Measurements from ENCODE around the gene FSIP1. TPM values are rescaled to one million over a fixed set of nuclear protein-coding genes. Genes with fewer than 3 reads are reported as not detected.

Gene FSIP1
- polyA plus RNA-seq, 5 donors, result 0.59 to 0.93 (median 0.82) TPM

DNA sequence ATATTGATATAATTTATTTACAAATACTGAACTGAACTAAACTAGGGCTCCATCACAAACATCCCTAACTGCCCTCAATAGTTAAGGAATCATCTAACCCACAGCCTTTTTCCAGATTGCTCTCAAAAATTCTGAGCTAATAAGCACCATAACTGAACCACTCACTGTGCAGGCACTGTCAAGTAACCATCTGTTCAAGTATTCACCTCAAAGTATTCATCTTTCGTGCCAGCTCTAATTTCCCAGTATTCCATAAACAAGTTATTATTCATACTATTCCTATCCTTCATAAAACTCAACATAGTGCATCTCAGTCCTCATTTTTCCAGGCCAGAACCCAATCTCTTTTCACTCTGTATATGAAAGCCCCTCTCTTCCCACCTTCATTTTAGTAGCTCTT, 160.7 kb downstream of the FSIP1 start:
- DNase-seq, result no peak

DNA sequence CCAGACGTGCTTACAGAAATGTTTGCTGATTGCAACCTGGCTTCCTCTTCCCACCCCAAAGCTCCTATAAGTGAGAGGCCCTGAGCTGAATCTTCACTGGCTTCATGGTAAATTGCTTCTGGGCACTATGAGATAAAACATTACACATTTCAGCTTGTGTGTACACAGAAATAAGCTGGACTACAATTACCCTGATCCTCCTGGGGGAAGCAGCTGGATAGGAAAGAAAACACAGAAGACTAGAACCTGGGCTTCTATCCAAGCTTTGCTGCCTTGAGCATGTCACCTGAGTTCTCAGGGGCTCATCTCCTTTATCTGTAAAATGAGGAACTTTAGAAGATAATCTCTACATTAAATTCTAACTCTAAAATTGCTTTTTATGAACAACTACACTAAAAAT, 161.4 kb downstream of the FSIP1 start:
- DNase-seq, result no peak

DNA sequence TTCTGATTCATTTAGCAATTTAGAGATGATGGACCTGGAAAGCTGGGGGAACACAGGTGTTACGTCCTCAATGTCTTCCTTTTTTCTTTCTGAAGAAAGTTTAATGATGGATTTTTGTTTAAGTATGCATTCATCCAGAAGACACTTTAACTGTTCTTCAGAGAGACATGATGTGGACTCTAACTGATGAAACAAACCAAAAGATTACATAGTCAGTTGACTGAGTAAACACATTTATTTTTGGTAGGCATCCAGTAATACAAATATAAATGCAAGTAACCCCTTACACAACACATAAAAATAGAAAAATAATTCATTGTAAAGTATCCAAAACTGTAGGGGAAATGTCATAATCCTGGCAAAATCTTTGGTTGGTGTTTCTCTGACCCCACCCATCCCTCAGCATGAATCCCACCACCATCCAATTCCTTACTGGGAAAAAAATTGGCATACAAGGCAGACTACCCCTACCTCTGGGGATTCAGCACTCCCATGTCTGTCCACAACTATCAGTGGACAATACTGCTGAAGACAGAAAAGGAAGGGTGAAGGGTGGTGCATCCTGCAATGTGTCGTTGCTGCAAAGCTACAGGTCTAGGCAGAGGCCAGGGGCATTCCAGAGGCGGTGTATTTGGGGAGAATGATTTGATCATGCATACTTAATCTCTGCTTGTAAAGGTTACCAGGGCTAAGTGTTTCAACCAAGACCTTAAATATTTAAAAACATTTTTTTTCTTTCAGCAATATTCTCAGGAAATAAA, 164.4 kb downstream of the FSIP1 start:
- DNase-seq, result no peak

DNA sequence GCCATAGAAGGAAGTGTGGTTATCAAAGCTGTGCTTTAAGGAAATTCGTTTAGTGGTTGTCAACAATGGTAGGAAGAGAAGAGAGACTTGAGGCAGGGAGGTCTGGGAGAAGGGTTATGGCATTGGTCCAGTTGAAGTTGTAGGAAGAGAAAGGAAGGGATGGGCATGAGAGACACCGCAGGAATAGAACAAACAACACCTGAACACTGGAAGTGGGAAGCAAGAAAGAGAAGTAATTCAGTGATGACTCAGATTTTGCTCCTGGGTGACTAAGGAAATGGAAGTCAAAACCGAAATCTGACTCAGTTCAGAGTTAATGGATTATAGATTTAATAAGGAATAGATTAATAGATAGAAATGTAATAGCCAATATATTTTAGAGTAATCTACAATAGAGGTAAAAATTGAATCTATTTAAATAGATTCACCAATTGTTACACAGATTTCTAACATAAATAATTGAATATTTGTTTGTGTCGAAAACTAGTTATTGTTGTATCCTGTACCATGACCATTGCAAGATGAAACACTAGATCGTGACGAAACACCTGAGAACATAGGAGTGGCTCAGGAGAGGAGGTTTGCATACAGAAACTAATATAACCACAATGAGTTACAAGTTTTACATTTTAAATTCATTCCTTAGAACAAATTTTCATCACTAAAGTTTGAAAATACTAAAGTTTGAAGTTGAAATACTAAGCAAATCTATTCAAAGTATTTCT, 165.7 kb downstream of the FSIP1 start:
- no peak for DNase-seq

DNA sequence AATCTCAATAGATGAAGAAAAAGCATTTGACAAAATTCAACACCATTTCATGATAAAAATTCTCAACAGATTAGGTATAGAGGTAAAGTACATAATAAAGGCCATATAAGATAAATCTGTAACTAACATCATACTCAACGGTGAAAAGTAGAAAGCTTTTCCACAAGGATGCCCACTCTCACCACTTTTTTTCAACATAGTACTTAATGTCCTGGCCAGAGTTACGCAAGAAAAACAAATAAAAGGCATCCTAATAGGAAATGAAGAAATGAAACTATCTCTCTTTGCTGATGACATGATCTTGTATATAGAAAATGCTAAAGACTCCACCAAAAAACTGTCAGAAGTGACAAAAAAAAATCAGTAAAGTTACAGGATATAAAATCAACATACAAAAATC, 168.8 kb downstream of the FSIP1 start:
- DNase-seq, result no peak

DNA sequence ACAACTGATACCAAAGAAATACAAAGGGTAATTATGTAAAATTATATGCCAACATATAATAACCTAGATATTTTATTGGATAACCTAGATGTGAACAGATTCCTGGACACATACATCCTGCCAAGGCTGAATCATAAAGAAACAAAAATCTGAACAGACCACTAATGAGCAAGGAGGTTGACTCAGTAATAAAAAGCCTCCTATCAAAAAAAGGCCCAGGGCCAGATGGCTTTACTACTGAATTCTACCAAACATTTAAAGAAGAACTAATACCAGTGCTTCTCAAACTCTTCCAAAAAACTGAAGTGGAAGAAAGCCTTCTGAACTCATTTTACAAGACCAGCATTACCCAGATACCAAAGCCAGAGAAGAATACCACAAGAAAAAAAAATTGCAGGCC, 169.4 kb downstream of the FSIP1 start:
- DNase-seq, result no peak

DNA sequence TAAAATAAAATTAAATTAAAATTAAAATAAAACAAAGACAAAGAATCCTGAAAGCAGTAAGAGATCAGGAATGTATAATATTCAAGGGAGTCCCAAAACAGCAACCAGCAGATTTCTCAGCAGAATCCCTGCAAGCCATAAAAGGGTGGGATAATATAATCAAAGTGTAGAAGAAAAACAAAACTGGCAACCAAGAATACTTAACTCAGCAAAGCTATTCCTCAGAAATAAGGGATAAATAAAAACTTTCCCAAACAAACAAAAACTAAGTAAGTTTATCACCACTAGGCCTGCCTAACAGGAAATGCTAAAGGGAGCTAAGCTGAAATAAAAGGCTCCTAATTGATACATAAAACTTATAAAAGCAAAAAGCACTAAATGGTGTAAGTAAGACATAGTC, 172.0 kb downstream of the FSIP1 start:
- no peak for DNase-seq

DNA sequence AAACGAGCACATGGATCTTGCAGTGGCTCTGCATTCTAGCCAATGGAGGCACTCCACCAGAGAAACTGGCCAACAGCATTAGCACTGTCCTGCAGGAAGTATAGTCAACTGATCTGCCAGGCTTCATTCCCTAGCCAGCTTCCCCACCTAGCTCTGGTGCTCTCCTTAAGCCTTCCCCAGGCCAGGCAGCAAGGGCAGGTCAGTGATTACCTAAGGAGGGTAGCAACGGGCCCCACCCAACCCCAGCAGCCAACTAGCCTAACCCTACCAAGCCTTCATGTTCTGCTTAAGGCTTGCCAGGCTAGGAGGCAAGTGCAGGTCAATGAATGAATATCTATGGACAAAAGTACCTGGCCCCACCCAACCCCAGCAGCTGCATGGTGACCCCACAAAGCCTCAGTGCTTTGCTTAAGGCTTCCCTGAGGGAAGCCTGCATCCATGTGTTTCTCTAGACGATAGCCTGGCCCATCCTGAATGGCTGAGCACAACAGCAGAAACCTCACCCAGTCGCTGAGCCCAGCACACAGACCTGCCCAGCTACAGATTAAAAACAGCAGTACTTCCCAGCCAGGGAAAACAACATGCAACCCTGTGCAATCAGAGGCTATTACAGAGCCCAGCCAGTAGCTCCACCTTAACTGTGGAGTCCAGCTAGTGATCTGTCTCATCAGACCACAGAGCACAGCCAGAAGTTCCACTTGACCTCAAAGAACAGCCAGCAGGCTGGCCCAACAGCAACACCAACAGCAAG, 173.3 kb downstream of the FSIP1 start:
- DNase-seq, result no peak

DNA sequence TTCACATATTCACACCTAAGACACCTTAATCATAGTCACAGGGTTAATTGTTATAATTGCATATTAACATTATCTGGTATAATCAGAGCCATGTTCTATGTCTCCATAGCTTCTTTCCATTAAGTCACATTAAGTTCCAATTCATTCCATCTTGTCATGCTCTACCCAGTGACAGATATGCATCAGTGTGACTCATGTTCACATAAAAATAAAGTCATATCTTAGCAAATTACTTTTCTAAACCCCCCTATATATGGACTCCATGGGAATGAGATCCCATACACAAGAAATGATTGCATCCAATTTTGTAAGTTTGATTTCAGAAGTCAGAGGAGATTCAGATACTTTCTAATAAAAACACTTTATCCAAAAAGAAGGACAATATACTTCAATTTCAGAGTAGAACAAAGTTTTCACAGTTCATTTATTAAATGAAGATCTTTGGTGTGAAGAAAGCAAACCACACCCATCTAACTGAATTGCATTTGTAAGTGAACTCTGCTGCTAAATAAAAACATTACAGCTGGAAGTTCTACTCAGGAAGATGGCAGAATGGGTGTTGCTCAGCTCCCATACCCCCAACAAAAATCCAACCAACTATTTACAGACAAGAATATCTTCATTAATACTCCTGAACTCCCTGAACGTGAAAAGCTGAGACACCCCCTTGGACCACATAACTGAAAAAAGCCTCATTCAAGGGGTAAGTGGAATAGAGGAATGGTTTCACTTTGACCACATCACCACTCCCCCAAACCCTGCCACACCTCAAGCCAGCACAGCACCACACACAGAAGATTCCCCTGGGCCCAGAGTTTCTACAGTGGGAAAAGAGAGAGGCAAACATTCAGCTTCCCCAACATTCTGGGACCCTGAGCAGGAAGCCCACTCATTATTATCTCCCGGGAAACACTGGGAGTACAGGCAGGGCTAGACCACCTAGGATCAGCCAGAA, 174.2 kb downstream of the FSIP1 start:
- no peak for DNase-seq

DNA sequence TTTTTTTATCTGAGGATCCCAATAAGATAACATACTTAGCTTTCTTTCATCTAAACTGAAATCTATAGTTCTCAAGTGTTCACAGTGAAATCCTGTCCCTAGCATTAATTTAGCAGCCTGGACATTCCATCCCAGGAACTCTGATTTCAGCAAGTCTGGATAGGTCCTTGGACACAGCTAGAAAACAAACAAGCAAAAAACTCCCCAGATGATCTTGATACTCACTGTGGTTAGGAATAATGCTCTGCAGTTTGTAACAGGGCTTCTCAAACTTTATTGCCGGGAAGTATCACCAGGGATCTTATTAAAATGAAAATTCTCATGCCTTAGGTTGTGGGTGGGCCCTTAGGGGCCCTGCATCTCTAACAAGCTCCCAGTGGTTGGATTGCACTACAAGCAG, 177.5 kb downstream of the FSIP1 start:
- no peak for DNase-seq

DNA sequence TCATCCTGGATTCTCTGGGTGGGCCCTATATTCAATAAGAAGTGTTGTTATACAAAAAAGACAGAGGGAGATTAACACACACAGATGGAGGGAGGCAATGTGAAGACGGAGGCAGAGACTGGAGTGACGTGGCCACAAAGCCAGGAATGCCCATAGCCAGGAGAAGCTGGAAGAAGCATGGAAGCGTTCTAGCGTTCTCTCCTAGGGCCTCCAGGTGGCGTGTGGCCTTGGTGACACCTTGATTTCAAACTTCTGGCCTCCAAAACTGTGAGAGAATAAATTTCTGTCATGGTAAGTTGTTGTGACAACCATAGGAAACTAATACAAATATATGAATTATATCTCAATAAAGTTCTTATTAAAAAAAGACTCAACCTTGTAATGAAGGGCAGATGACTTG, 180.5 kb downstream of the FSIP1 start:
- DNase-seq, result no peak

DNA sequence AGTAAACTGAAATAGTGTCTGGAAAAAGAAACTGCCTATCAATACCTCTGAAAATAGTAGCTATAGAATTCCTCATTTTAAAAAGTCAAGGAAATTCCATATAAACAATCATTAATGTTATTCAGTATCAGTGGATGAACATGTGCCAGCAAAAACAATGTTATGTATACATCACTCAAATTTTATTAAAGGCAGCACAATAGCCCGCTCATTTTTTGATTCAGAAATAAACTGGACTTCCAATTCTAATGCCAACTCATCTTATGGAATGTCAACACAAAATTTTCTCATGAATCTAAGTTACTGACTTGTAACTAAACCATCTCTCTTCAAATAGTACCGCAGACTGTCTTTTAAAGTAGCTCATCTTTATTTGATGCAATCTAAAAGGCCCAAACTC, 182.8 kb downstream of the FSIP1 start:
- DNase-seq, result no peak

DNA sequence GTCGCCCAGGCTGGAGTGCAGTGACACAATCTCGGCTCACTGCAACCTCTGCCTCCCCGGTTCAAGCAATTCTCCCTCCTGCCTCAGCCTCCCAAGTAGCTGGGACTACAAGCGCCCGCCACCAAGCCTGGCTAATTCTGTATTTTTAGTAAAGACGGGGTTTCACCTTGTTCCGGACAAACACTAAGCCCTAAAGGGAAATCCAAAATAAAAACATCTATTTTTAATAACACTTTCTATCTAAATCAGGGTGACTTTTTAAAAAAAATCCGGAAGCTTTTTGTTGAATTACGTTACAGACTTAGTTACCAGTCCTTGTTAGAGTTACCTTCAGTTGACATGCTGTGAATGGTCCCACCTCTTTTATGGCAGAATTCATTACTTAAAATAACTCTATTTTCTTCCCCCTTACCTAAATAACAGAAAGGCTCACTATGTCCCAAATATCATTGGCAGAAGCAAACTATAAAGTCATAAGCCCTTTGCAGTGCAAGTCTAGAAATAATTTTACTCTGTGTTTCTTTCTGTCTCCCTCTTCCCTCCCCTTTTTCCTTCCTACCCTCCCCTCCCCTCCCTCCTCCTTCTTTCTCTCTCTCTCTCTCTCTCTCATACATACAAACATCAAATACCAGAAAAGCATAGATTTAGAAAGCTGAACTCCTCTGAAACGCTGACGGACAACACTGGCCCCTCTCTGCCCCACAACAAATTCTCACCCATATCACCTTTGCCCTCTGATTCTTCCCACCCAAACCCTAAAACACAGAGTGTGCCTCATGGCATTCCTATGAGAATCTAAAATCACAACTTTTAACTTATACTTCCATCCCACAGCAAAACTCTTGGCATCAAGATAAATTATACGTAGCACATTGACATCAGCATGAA, 183.4 kb downstream of the FSIP1 start:
- no peak for DNase-seq

DNA sequence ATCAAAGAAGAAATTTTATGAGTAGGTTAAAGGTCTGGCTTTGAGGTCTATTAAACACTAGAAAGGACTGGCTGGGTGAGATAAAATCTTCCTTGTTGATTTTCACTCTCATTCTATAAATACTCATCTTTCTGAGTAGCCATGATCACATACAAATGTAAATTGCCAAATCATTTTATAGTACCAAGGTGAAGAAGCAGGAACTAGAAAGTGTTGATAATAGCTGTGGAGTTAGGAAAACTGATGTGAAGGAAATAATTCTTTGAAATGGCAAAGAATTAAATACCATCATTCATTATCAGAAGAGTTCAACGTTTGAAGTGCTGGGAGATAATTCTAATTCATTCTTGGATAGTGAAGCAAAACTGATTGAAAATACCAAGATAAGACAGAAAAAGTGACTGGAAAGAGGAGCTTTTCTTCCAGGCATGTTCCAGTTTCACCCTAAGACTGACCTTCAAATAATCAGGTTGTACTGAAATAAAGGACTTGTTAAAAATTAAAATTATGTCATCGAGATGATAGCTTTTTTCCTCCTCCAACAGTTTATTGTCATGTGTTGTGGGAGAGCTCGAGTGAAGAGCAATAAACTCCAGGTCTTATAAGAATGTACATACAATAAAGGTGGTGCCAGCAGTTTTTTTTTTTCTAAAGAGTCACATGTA, 184.3 kb downstream of the FSIP1 start:
- no peak for DNase-seq

DNA sequence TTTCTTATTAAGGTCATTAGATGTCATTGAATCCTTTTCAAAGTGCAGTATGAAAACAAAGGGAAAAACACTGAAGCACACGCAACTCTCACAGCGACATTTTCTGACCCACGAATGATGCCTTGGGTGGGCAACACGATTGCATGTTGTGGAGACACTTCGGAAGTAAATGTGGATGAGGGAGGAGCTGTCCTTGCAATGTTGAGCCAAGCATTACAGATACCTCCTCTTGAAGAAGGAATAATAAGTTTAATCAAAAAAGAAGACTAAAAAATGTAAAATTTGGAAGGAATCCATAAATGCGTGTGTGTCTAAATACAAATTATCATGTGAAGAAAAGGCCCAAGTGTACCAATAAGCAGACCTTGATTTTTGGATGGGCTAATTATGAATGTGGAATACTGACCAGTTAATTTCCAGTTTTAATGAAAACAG, 184.9 kb downstream of the FSIP1 start:
- DNase-seq, result no peak

DNA sequence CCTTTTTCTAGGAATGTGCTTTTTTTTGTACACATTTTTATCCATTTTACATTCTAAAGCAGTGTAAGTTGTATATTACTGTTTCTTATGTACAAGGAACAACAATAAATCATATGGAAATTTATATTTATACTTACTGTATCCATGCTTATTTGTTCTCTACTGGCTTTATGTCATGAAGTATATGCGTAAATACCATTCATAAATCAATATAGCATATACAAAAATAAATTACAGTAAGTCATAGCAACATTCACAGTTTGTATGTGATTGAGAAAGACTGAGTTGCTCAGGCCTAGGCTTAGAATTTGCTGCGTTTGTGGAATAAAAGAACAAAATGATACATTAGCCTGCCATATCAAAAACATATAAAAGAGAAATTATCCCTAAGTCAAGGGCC, 185.3 kb downstream of the FSIP1 start:
- DNase-seq, result no peak

DNA sequence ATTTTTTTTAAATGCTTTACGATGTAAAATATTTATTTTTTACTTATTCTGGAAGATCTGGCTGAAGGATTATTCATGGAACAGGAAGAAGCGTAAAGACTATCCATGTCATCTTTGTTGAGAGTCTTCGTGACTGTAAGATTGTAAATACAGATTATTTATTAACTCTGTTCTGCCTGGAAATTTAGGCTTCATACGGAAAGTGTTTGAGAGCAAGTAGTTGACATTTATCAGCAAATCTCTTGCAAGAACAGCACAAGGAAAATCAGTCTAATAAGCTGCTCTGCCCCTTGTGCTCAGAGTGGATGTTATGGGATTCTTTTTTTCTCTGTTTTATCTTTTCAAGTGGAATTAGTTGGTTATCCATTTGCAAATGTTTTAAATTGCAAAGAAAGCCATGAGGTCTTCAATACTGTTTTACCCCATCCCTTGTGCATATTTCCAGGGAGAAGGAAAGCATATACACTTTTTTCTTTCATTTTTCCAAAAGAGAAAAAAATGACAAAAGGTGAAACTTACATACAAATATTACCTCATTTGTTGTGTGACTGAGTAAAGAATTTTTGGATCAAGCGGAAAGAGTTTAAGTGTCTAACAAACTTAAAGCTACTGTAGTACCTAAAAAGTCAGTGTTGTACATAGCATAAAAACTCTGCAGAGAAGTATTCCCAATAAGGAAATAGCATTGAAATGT, 186.1 kb downstream of the FSIP1 start:
- DNase-seq, result no peak

DNA sequence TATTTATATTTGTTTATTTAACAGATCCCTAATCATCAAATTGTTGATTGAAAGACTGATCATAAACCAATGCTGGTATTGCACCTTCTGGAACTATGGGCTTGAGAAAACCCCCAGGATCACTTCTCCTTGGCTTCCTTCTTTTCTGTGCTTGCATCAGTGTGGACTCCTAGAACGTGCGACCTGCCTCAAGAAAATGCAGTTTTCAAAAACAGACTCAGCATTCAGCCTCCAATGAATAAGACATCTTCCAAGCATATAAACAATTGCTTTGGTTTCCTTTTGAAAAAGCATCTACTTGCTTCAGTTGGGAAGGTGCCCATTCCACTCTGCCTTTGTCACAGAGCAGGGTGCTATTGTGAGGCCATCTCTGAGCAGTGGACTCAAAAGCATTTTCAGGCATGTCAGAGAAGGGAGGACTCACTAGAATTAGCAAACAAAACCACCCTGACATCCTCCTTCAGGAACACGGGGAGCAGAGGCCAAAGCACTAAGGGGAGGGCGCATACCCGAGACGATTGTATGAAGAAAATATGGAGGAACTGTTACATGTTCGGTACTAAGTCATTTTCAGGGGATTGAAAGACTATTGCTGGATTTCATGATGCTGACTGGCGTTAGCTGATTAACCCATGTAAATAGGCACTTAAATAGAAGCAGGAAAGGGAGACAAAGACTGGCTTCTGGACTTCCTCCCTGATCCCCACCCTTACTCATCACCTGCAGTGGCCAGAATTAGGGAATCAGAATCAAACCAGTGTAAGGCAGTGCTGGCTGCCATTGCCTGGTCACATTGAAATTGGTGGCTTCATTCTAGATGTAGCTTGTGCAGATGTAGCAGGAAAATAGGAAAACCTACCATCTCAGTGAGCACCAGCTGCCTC, 187.1 kb downstream of the FSIP1 start:
- DNase-seq, result no peak

All from right lung (tissue), 5 donors.